K562 (cell line): Measurements from ENCODE around the gene KRT4. TPM values are rescaled to one million over a fixed set of nuclear protein-coding genes. Genes with fewer than 3 reads are reported as not detected.

Experiments used
- ATAC-seq: fragments of 200-7000 bp; cut with Tn5 transposase; 3 replicates; pipeline ENCODE4 v1.9.1; 2020; ENCODE audit warnings: moderate library complexity
- BruUV-seq: library from RNA; stranded (reverse); fragments of 400-500 nt; replicated peaks from 2 replicates; lab custom pipeline; 2021; lab: Mats Ljungman, UMichigan
- CTCF ChIA-PET: fragments of 300-600 bp; formaldehyde crosslinking; extraction: SDS; loops from one replicate; lab custom pipeline; 2021; ENCODE audit warnings: low intra/inter-chr PET ratio; lab: Yijun Ruan, JAX
- POLR2A ChIA-PET: fragments of 300-600, 350-650 bp; sonication (Branson Sonifier 250); formaldehyde crosslinking; extraction: SDS; loops from one replicate; lab custom pipeline; 2021; ENCODE audit warnings: antibody characterized with exemption, inconsistent platforms; lab: Yijun Ruan, JAX
- DNase-seq, 4 experiments: peaks; one replicate each; pipeline versions ENCODE4 v3.0.0 to v3.0.0-alpha.2; 2011 to 2018; ENCODE audit warnings: low spot score in 3 of 4, mixed read lengths in 3 of 4; ENCODE audit errors: extremely low read depth in 1 of 4
- FAIRE-seq: peaks from 2 replicates; lab custom pipeline; 2011; peaks lifted over from hg19 to GRCh38; lab: Jason Lieb, UNC
- H2AFZ ChIP-seq: 2 replicates; pipeline ENCODE4 v1.6.0; 2011; ENCODE audit warnings: low read depth, low read length, control low read depth, inconsistent platforms
- H3K27ac ChIP-seq: fragments of 200-600 bp; 3 replicates; pipeline ENCODE4 v1.8.0; 2011; ENCODE audit warnings: low read depth, mild to moderate bottlenecking, control low read depth, inconsistent platforms, low read length, moderate library complexity, mixed read lengths; ENCODE audit errors: extremely low read depth
- H3K27me3 ChIP-seq, 2 experiments: fragments of 300-600 bp in 1 of 2; 2 replicates in 1 of 2; 3 replicates in 1 of 2; pipeline versions ENCODE4 v1.6.0 to v1.8.0; 2011; ENCODE audit warnings: inconsistent platforms in 2 of 2, low read length in 2 of 2, mild to moderate bottlenecking in 1 of 2, mixed read lengths in 1 of 2, moderate library complexity in 1 of 2; ENCODE audit not compliant: control insufficient read depth in 2 of 2, insufficient read depth in 2 of 2
- H3K36me3 ChIP-seq: fragments of 300-600 bp; 3 replicates; pipeline ENCODE4 v1.8.0; 2011; ENCODE audit warnings: mild to moderate bottlenecking, low read length, inconsistent platforms; ENCODE audit not compliant: control insufficient read depth, insufficient read depth
- H3K4me1 ChIP-seq, 2 experiments: fragments of 200-600 bp in 1 of 2; replicated peaks in 1 of 2; 2 replicates in 1 of 2; 3 replicates in 1 of 2; pipeline versions ENCODE4 v1.5.1 to v1.8.0; 2011; ENCODE audit warnings: inconsistent platforms in 2 of 2, low read length in 2 of 2, mild to moderate bottlenecking in 1 of 2, mixed read lengths in 1 of 2, moderate library complexity in 1 of 2; ENCODE audit not compliant: control insufficient read depth in 2 of 2, insufficient read depth in 2 of 2
- H3K4me2 ChIP-seq: 2 replicates; pipeline ENCODE4 v1.6.1; 2011; ENCODE audit warnings: low read length, control low read depth, inconsistent platforms, mixed read lengths; ENCODE audit not compliant: insufficient read depth
- H3K4me3 ChIP-seq: fragments of 200-600 bp; sonication (generic), shearing (Covaris generic); 2 replicates; pipeline ENCODE4 v1.5.1; 2016; ENCODE audit warnings: control low read depth, inconsistent platforms
- H3K79me2 ChIP-seq: fragments of 200-600 bp; 3 replicates; pipeline ENCODE4 v1.8.0; 2011; ENCODE audit warnings: low read length, inconsistent platforms; ENCODE audit not compliant: control insufficient read depth, insufficient read depth
- H3K9ac ChIP-seq, 2 experiments: 2 replicates each; pipeline versions ENCODE4 v1.6.0 to v1.6.1; 2011; ENCODE audit warnings: low read depth in 2 of 2, low read length in 2 of 2, control low read depth in 1 of 2, inconsistent platforms in 1 of 2, mild to moderate bottlenecking in 1 of 2, mixed read lengths in 1 of 2; ENCODE audit not compliant: insufficient read depth in 1 of 2
- H3K9me1 ChIP-seq: one replicate; pipeline ENCODE4 v1.6.0; 2011; ENCODE audit warnings: inconsistent platforms, mild to moderate bottlenecking, low read length, moderate library complexity; ENCODE audit not compliant: control insufficient read depth, insufficient read depth
- H3K9me3 ChIP-seq: replicated peaks from 2 replicates; pipeline ENCODE4 v1.5.1; 2011; ENCODE audit warnings: low read depth, low read length, inconsistent platforms; ENCODE audit not compliant: control insufficient read depth, insufficient read depth
- H4K20me1 ChIP-seq: replicated peaks from 2 replicates; pipeline ENCODE4 v1.6.1; 2011; ENCODE audit warnings: low read length, inconsistent platforms, mixed read lengths; ENCODE audit not compliant: control insufficient read depth, insufficient read depth
- WGBS: fragments of 100-300 bp; shearing (Covaris generic); methylation state at CpG from one replicate; pipeline ENCODE4 v1.1.6; 2016; ENCODE audit warnings: low coverage, mixed read lengths; ENCODE audit not compliant: insufficient coverage; ENCODE audit errors: missing lambda C conversion rate; 5-methylcytosine and 5-hydroxymethylcytosine counted together
- in situ Hi-C: fragments of 300-500 bp; cut with MboI; formaldehyde crosslinking; loops from 4 replicates; pipeline ENCODE4 v1.15.0; 2018; ENCODE audit warnings: inconsistent platforms, mixed read lengths
- intact Hi-C: fragments of 100-400 bp; cut with micrococcal nuclease; formaldehyde crosslinking; loops from 2 replicates; pipeline ENCODE4 v1.14.2; 2022
- polyA plus RNA-seq, 8 experiments: library from polyadenylated mRNA; depleted of rRNA in 4 of 8; stranded (reverse) in 5 of 8; unstranded in 3 of 8; fragments of >200 nt; fragmentation: Nextera tagmentation in 2 of 8; fragmentation: Illumina TruSeq in 1 of 8; extraction: Ambion mirVana in 2 of 8; extraction: Trizol in 1 of 8; gene quantifications; 2 replicates each; pipeline versions ENCODE4 v1.2.1 to v1.2.3, GENCODE V29; 2011 to 2014; ENCODE audit warnings: inconsistent platforms in 1 of 8, missing spikeins in 1 of 8
- total RNA-seq, 7 experiments: library from RNA; depleted of rRNA in 6 of 7; stranded (reverse); fragments of >200 nt in 6 of 7; fragmentation: Illumina TruSeq in 2 of 7; extraction: Trizol in 2 of 7; gene quantifications; 2 replicates each; pipeline versions ENCODE4 v1.2.1 to v1.2.3, GENCODE V29; 2011 to 2021; ENCODE audit warnings: low replicate concordance in 1 of 7
- TF ChIP-seq, protein P1 (sequence below): sonication (generic); formaldehyde crosslinking; IDR thresholded peaks from 2 replicates; pipeline ENCODE4 v1.8.0; 2023; ENCODE audit warnings: mild to moderate bottlenecking, missing genetic modification reagents
- TF ChIP-seq, protein P2 (sequence below), 2 experiments: fragments of 450-650 bp in 1 of 2; sonication (generic) in 1 of 2; formaldehyde crosslinking in 1 of 2; IDR thresholded peaks; 2 replicates each; pipeline versions ENCODE4 v1.7.1 to v1.9.0; 2016 to 2022; ENCODE audit warnings: inconsistent platforms in 1 of 2, mild to moderate bottlenecking in 1 of 2, missing genetic modification reagents in 1 of 2

KRT4 gene
- total and polyA plus RNA-seq, 9 of the 15 experiments (the other 6 are each of a cell fraction or from before 2014, with no cell fraction given), result not detected

GRCh38 chr12:52795694-52796428, 18.1 kb downstream of the KRT4 start, which contains the start of gene KRT3:
TSS of gene KRT3 (minus strand) at chr12:52796117. CDS start at chr12:52796042, 75 bp downstream.
- ChIA-PET CTCF (no interaction called here), POLR2A (interaction anchor here (1.3 to 1.5 kb wide), 2 partner anchors 10 to 11 kb away, joined by 3 to 4 read pairs; no protein-coding TSS in a partner anchor)
- TF ChIP-seq, protein P1, sequence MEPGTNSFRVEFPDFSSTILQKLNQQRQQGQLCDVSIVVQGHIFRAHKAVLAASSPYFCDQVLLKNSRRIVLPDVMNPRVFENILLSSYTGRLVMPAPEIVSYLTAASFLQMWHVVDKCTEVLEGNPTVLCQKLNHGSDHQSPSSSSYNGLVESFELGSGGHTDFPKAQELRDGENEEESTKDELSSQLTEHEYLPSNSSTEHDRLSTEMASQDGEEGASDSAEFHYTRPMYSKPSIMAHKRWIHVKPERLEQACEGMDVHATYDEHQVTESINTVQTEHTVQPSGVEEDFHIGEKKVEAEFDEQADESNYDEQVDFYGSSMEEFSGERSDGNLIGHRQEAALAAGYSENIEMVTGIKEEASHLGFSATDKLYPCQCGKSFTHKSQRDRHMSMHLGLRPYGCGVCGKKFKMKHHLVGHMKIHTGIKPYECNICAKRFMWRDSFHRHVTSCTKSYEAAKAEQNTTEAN (CRISPR knock-in tag), result no peak
- TF ChIP-seq, protein P2, sequence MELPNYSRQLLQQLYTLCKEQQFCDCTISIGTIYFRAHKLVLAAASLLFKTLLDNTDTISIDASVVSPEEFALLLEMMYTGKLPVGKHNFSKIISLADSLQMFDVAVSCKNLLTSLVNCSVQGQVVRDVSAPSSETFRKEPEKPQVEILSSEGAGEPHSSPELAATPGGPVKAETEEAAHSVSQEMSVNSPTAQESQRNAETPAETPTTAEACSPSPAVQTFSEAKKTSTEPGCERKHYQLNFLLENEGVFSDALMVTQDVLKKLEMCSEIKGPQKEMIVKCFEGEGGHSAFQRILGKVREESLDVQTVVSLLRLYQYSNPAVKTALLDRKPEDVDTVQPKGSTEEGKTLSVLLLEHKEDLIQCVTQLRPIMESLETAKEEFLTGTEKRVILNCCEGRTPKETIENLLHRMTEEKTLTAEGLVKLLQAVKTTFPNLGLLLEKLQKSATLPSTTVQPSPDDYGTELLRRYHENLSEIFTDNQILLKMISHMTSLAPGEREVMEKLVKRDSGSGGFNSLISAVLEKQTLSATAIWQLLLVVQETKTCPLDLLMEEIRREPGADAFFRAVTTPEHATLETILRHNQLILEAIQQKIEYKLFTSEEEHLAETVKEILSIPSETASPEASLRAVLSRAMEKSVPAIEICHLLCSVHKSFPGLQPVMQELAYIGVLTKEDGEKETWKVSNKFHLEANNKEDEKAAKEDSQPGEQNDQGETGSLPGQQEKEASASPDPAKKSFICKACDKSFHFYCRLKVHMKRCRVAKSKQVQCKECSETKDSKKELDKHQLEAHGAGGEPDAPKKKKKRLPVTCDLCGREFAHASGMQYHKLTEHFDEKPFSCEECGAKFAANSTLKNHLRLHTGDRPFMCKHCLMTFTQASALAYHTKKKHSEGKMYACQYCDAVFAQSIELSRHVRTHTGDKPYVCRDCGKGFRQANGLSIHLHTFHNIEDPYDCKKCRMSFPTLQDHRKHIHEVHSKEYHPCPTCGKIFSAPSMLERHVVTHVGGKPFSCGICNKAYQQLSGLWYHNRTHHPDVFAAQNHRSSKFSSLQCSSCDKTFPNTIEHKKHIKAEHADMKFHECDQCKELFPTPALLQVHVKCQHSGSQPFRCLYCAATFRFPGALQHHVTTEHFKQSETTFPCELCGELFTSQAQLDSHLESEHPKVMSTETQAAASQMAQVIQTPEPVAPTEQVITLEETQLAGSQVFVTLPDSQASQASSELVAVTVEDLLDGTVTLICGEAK (IDR thresholded peaks at IDR 0.05), result no peak
- TF ChIP-seq, protein P2 (CRISPR knock-in tag; IDR thresholded peaks at IDR 0.05), result peak; percentile 15; the same call in 1 of the 2 replicates
- DNase-seq (no peak), FAIRE-seq (no peak), ATAC-seq (no peak)
- whole genome bisulfite sequencing, result 83% methylated on average over 17 of the region's 17 CpGs
- no peaks in the 10 kb centered on the region for H4K20me1 ChIP-seq
- peak within 1 kb of the TSS; percentile 31; the same call in 1 of the 2 replicates for H3K4me2 ChIP-seq
- 0 out of 2 replicates have a peak within 1 kb of the TSS, but pooled peaks have one; percentile 46 for H2AFZ ChIP-seq
- peaks cover 32 to 37% of the 10 kb centered on the region in 2 experiments; a peak in 4 of 5 replicates for H3K4me1 ChIP-seq
- in situ Hi-C loops, result no loop called here
- intact Hi-C loops, result no loop called here
- no peak within 1 kb of the TSS for H3K4me3 ChIP-seq
- H3K79me2 ChIP-seq, result no peaks in the 10 kb centered on the region
- no peaks in the 10 kb centered on the region for H3K9me1 ChIP-seq
- H3K9ac ChIP-seq, result peak within 1 kb of the TSS; percentile 22 to 57; a peak in 3 of 4 replicates
- no peaks in the 10 kb centered on the region for H3K9me3 ChIP-seq
- H3K27me3 ChIP-seq, result no peaks in the 10 kb centered on the region
- no peaks in the 10 kb centered on the region for H3K36me3 ChIP-seq
- H3K27ac ChIP-seq, result peak within 1 kb of the TSS; percentile 51
- BruUV-seq, result no TSS peak
